Muscle of leg (tissue), 11 donors: ENCODE results near the gene PGGHG. TPM values are rescaled to one million over a fixed set of nuclear protein-coding genes. Genes with fewer than 3 reads are reported as not detected.

Experiments used
- DNase-seq: peaks from one replicate; pipeline ENCODE4 v3.0.0; 2013
- H3K27ac ChIP-seq: one replicate; pipeline ENCODE4 v1.5.1; 2013; ENCODE audit warnings: mild to moderate bottlenecking, low read length, control low read depth
- H3K27me3 ChIP-seq: one replicate; pipeline ENCODE4 v1.6.1; 2013; ENCODE audit warnings: low read length; ENCODE audit not compliant: control insufficient read depth, insufficient read depth
- H3K36me3 ChIP-seq: one replicate; pipeline ENCODE4 v1.6.1; 2013; ENCODE audit warnings: low read length; ENCODE audit not compliant: control insufficient read depth, insufficient read depth
- H3K4me1 ChIP-seq: one replicate; pipeline ENCODE4 v1.6.1; 2013; ENCODE audit warnings: low read length; ENCODE audit not compliant: control insufficient read depth, insufficient read depth
- H3K4me3 ChIP-seq: one replicate; pipeline ENCODE4 v1.5.1; 2013; ENCODE audit warnings: low read length, control low read depth
- H3K9me3 ChIP-seq: replicated peaks from 2 replicates; pipeline ENCODE4 v1.6.1; 2013; ENCODE audit warnings: low read depth, low read length; ENCODE audit not compliant: control insufficient read depth
- WGBS: methylation state at CpG from one replicate; pipeline ENCODE4 v1.1.5; 2013; ENCODE audit warnings: missing lambda C conversion rate; ENCODE audit not compliant: insufficient coverage; 5-methylcytosine and 5-hydroxymethylcytosine counted together
- polyA plus RNA-seq, 8 donors: library from polyadenylated mRNA; unstranded; fragments of 120-200 nt; gene quantifications; one replicate each; pipeline versions ENCODE4 v1.2.1 to v1.2.3, GENCODE V29; 2013; ENCODE audit warnings: inconsistent platforms in 1 of 8, low replicate concordance in 1 of 8; ENCODE audit not compliant: insufficient read length in 8 of 8, insufficient read depth in 1 of 8
- total RNA-seq: library from RNA; stranded (reverse); fragments of 120-200 nt; gene quantifications from one replicate; pipeline ENCODE4 v1.2.4, GENCODE V29; 2013

The PGGHG gene
- total and polyA plus RNA-seq, 9 donors: 9.2 to 14.1 (median 9.9) TPM

DNA sequence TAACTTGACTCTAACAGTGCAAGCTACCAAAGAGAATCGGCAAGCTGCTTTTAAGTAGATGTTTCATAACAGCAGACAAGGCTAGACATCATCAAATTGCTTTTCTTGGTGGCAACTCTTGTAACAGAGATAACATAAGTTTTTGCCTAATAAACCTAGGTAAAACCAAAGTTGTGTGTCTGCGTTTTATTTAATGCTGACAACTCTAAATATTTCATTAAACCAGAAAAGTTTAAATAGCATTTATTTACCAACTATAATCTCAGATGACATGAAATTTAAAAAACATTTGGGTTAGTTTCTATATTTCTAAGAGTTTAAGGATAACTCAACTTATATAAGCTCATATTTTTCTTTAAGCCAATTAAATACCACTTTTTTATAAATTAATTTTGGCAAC lies 51.0 kb downstream of the PGGHG start:
- no peak overlapping the region for H3K4me3 ChIP-seq
- peaks cover 24% of the 10 kb centered on the region for H3K4me1 ChIP-seq
- no peaks in the 10 kb centered on the region for H3K27me3 ChIP-seq
- H3K9me3 ChIP-seq: no peaks in the 10 kb centered on the region
- no peak for DNase-seq
- no CpG with 5 or more reads among the region's 2 CpGs for WGBS
- no peak overlapping the region for H3K27ac ChIP-seq
- H3K36me3 ChIP-seq: no peaks in the 10 kb centered on the region

DNA sequence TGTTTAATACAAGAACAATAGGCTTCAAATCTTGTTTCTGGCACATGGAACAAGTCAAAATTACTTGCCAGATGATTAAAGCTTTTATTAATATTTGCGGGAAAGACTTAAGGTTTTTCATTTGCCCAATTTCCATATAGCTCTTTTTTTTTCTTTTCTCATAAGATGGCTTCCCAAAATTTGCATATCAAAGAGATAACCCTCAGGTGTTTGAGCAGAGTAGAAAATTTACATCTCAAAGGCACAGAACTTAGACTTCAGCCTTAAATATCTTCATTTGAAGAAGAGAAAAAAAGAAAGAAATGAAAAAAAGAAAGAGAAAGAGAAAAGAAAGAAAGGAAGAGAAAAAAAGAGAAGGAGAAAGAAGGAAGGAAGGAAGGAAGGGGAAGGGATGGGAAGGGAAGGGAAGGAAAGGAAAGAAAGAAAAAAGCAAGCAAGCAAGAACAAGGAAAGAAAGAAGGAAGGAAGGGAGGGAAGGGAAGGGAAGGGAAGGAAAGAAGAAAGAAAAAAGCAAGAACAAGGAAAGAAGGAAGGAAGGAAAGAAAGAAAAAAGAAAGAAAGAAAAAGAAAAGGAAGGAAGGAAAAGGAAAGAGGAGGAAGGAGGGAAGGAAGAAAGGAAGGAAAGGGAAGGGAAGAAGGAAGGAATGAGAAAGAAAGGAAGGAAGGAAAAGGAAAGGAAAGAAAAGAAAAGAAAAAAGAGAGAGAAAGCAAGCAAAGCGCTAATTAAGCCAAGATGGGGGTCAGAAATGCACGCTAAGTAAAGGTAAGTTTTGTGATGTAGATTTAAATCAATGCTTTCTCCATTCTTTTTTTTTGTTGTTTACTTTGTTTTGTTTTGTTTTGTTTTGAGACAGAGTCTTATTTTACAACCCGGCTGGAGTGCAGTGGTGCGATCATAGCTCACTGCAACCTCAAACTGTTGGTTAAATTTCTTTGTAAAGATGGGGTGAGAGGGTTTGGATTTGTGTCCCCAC lies 51.9 kb downstream of the PGGHG start:
- Histone ChIP-seq H3K4me1 (peaks cover 16% of the 10 kb centered on the region), H3K9me3 (no peaks in the 10 kb centered on the region), H3K36me3 (no peaks in the 10 kb centered on the region), H3K27ac (no peak overlapping the region), H3K27me3 (no peaks in the 10 kb centered on the region), H3K4me3 (no peak overlapping the region)
- 60% methylated on average over 2 of the region's 5 CpGs for WGBS
- DNase-seq: no peak

DNA sequence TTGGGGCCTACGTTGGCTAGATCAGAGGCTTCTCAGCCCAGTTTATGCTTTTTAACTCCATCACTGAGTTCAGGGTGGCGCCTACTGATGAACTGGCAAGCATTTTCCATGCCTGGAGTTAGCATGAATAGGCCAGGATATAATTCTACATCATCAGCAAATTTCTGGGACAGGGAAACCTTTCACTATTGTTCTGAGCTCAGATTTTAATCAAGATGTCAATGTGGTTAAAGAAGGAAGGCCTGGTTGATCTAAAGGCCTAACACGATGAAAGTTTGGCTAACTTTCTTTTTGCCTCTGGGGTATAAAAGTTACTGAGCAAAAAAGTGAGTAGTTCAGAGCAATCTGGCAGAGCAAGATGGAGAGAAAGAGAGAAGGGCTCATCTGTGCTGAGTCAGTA lies 53.4 kb downstream of the PGGHG start:
- Histone ChIP-seq H3K4me1 (peaks cover 5% of the 10 kb centered on the region), H3K36me3 (no peaks in the 10 kb centered on the region), H3K4me3 (no peak overlapping the region), H3K27ac (no peak overlapping the region), H3K9me3 (no peaks in the 10 kb centered on the region), H3K27me3 (no peaks in the 10 kb centered on the region)
- DNase-seq: no peak
- WGBS: 37% methylated on average over 2 of the region's 3 CpGs

DNA sequence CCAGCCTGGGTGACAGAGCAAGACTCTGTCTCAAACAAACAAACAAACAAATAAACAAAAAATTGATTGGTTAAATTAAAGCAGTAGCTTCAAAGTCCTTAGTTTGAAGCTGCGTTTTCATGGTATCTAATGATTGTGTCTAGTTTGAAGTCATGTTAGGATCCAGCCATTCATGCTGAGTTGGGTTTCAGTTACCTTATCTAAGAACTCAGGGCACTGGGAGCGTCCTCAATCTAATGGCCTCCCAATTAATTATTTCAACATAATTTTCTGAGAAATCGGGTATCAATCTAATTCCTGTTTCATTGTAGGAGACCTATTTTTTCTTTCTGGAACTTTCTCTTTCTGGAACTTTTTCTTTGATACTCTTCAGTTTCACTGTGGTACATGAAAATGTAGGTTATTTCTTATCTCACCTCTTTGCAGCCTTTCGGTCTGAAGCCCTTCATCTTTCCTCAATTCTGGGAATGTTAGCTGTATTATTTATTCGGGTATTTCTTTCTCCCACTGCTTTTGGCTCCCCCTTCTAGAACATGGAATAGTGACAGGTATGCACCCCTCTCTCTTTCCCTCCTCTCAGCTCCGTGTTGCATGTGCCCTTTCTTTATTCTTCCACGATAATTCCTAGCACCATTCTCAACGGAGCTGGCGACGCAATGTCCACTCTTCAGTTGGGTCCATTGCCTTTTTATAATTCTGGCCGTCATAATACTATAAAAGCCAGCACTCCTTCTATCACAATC lies 56.1 kb downstream of the PGGHG start:
- Histone ChIP-seq H3K27me3 (no peaks in the 10 kb centered on the region), H3K4me1 (no peaks in the 10 kb centered on the region), H3K27ac (no peak overlapping the region), H3K4me3 (no peak overlapping the region), H3K36me3 (no peaks in the 10 kb centered on the region), H3K9me3 (no peaks in the 10 kb centered on the region)
- WGBS: 88% methylated on average over 5 of the region's 11 CpGs
- no peak for DNase-seq

Other genes with a start within 250 kb of the PGGHG start
- not detected for gene SCGB1C1, start 96.0 kb upstream of the PGGHG start, total RNA-seq
- gene SCGB1C1, start 96.0 kb upstream of the PGGHG start, polyA plus RNA-seq: under 1 TPM in 4 of 8 donors, not detected in 4; 0.26 to 0.43 (median 0.35) TPM
- gene BET1L, start 81.7 kb upstream of the PGGHG start, total RNA-seq: 15.0 TPM
- 10 to 100 TPM; 28.5 to 43.9 (median 35.8) TPM for gene BET1L, start 81.7 kb upstream of the PGGHG start, polyA plus RNA-seq
- gene RIC8A, start 81.4 kb upstream of the PGGHG start, total RNA-seq: 58.2 TPM
- 10 to 100 TPM; 59.5 to 85.4 (median 72.0) TPM for gene RIC8A, start 81.4 kb upstream of the PGGHG start, polyA plus RNA-seq
- gene SIRT3, start 52.8 kb upstream of the PGGHG start, total RNA-seq: 13.7 TPM
- 10 to 100 TPM; 17.4 to 27.1 (median 23.9) TPM for gene SIRT3, start 52.8 kb upstream of the PGGHG start, polyA plus RNA-seq
- 82.6 TPM for gene PSMD13, start 52.1 kb upstream of the PGGHG start, total RNA-seq
- gene PSMD13, start 52.1 kb upstream of the PGGHG start, polyA plus RNA-seq: 100 to 1,000 TPM in 5 of 8 donors, 10 to 100 TPM in 3; 91.7 to 115 (median 107) TPM
- gene NLRP6, start 10.7 kb upstream of the PGGHG start, total RNA-seq: 0.04 TPM
- 1 to 10 TPM in 1 of 8 donors, under 1 TPM in 3, not detected in 4; 0.04 to 1.1 (median 0.23) TPM for gene NLRP6, start 10.7 kb upstream of the PGGHG start, polyA plus RNA-seq
- gene IFITM5, start 10.4 kb downstream of the PGGHG start, total RNA-seq: not detected
- not detected for gene IFITM5, start 10.4 kb downstream of the PGGHG start, polyA plus RNA-seq
- gene IFITM2, start 18.7 kb downstream of the PGGHG start, total RNA-seq: 48.1 TPM
- gene IFITM2, start 18.7 kb downstream of the PGGHG start, polyA plus RNA-seq: 100 to 1,000 TPM in 2 of 8 donors, 10 to 100 TPM in 6; 60.8 to 130 (median 84.3) TPM
- gene IFITM1, start 24.9 kb downstream of the PGGHG start, total RNA-seq: 24.6 TPM
- 10 to 100 TPM; 19.8 to 33.3 (median 24.3) TPM for gene IFITM1, start 24.9 kb downstream of the PGGHG start, polyA plus RNA-seq
- gene IFITM3, start 31.7 kb downstream of the PGGHG start, total RNA-seq: 80.4 TPM
- 100 to 1,000 TPM; 220 to 363 (median 280) TPM for gene IFITM3, start 31.7 kb downstream of the PGGHG start, polyA plus RNA-seq
- gene B4GALNT4, start 80.4 kb downstream of the PGGHG start, total RNA-seq: 14.4 TPM
- 10 to 100 TPM; 12.9 to 34.1 (median 21.7) TPM for gene B4GALNT4, start 80.4 kb downstream of the PGGHG start, polyA plus RNA-seq
- gene PKP3, start 105.1 kb downstream of the PGGHG start, total RNA-seq: 0.13 TPM
- 10 to 100 TPM in 1 of 8 donors, 1 to 10 TPM in 1, under 1 TPM in 6; 0.16 to 10.5 (median 0.61) TPM for gene PKP3, start 105.1 kb downstream of the PGGHG start, polyA plus RNA-seq
- gene SIGIRR, start 125.9 kb downstream of the PGGHG start, total RNA-seq: 16.5 TPM
- gene SIGIRR, start 125.9 kb downstream of the PGGHG start, polyA plus RNA-seq: 10 to 100 TPM in 7 of 8 donors, 1 to 10 TPM in 1; 9.4 to 26.3 (median 15.5) TPM
- 0.09 TPM for gene ANO9, start 152.9 kb downstream of the PGGHG start, total RNA-seq
- 1 to 10 TPM in 3 of 8 donors, under 1 TPM in 5; 0.23 to 5.6 (median 0.37) TPM for gene ANO9, start 152.9 kb downstream of the PGGHG start, polyA plus RNA-seq
- gene PTDSS2, start 161.2 kb downstream of the PGGHG start, total RNA-seq: 19.4 TPM
- 10 to 100 TPM; 25.6 to 47.2 (median 30.4) TPM for gene PTDSS2, start 161.2 kb downstream of the PGGHG start, polyA plus RNA-seq
- gene RNH1, start 218.1 kb downstream of the PGGHG start, total RNA-seq: 89.5 TPM
- gene RNH1, start 218.1 kb downstream of the PGGHG start, polyA plus RNA-seq: 100 to 1,000 TPM in 4 of 8 donors, 10 to 100 TPM in 4; 89.6 to 107 (median 99.6) TPM
- gene HRAS, start 246.4 kb downstream of the PGGHG start, total RNA-seq: 90.4 TPM
- gene HRAS, start 246.4 kb downstream of the PGGHG start, polyA plus RNA-seq: 100 to 1,000 TPM in 5 of 8 donors, 10 to 100 TPM in 3; 78.8 to 143 (median 119) TPM
- gene LRRC56, start 248.4 kb downstream of the PGGHG start, total RNA-seq: 2.0 TPM
- gene LRRC56, start 248.4 kb downstream of the PGGHG start, polyA plus RNA-seq: 1 to 10 TPM; 1.7 to 8.4 (median 5.9) TPM